ENCODE data around the gene GP5.

Gene GP5

GRCh38 chr3:194434503-194434902, 35.4 kb upstream of the GP5 start:
- Histone ChIP-seq H3K79me1 (ENCODE audit: low read depth, low read length) (no peaks in the 10 kb centered on the region), H3K9me3 (replicated peaks in 1 of 2; ENCODE audit: control insufficient read depth in 2 of 2, insufficient read depth in 1 of 2, low read depth in 1 of 2, low read length in 2 of 2) (no peaks in the 10 kb centered on the region), H3K23ac (ENCODE audit: low read depth, low read length, poor library complexity) (no peak overlapping the region), H2BK12ac (ENCODE audit: low read length) (no peak overlapping the region), H2AK5ac (ENCODE audit: low read depth, low read length) (no peak overlapping the region), H2BK5ac (ENCODE audit: low read length) (no peak overlapping the region), H4K91ac (ENCODE audit: low read depth, low read length, poor library complexity) (no peak overlapping the region), H2AFZ (ENCODE audit: low read length) (no peak overlapping the region), H3K14ac (ENCODE audit: low read length) (no peak overlapping the region), H3K18ac (ENCODE audit: low read length) (no peak overlapping the region), H2BK120ac (ENCODE audit: low read depth, low read length) (no peak overlapping the region), H3K9ac (ENCODE audit: low read depth, low read length, poor library complexity) (no peak overlapping the region), H3K27me3 (ENCODE audit: control insufficient read depth in 3 of 3, insufficient read depth in 3 of 3, low read depth in 1 of 3, low read length in 3 of 3) (no peaks in the 10 kb centered on the region), H3K27ac (replicated peaks; ENCODE audit: low read length) (no peak overlapping the region), H4K8ac (ENCODE audit: low read depth, low read length) (no peak overlapping the region), H3K36me3 (replicated peaks in 1 of 2; ENCODE audit: control insufficient read depth in 2 of 2, insufficient read depth in 2 of 2, low read length in 2 of 2) (peaks cover 16 to 97% of the 10 kb centered on the region in 2 donors), H2BK15ac (ENCODE audit: low read length) (no peak overlapping the region), H3K4ac (ENCODE audit: low read length) (no peak overlapping the region), H3K4me3 (ENCODE audit: low read length in 2 of 2) (no peak overlapping the region), H3K4me2 (ENCODE audit: insufficient read depth, low read length, poor library complexity, severe bottlenecking) (no peak overlapping the region), H3K4me1 (ENCODE audit: control insufficient read depth in 2 of 2, insufficient read depth in 1 of 2, low read depth in 1 of 2, low read length in 2 of 2) (no peaks in the 10 kb centered on the region)
- no peak for DNase-seq (ENCODE audit: low spot score)
- WGBS, 2 donors (ENCODE audit: extremely low coverage in 2 of 2, insufficient read length in 2 of 2, insufficient replicate concordance in 1 of 2): no CpG with 5 or more reads among the region's 3 CpGs

GRCh38 chr3:194431554-194431953, 32.5 kb upstream of the GP5 start:
- no peak overlapping the region for H4K8ac ChIP-seq (ENCODE audit: low read depth, low read length)
- H3K14ac ChIP-seq (ENCODE audit: low read length): no peak overlapping the region
- no peak overlapping the region for H2AFZ ChIP-seq (ENCODE audit: low read length)
- no peak overlapping the region for H3K9ac ChIP-seq (ENCODE audit: low read depth, low read length, poor library complexity)
- H2BK120ac ChIP-seq (ENCODE audit: low read depth, low read length): no peak overlapping the region
- H3K4ac ChIP-seq (ENCODE audit: low read length): no peak overlapping the region
- no peak overlapping the region for H3K4me2 ChIP-seq (ENCODE audit: insufficient read depth, low read length, poor library complexity, severe bottlenecking)
- no peak overlapping the region for H3K4me3 ChIP-seq (ENCODE audit: low read length in 2 of 2)
- no peak overlapping the region for H2BK12ac ChIP-seq (ENCODE audit: low read length)
- H2AK5ac ChIP-seq (ENCODE audit: low read depth, low read length): no peak overlapping the region
- H3K23ac ChIP-seq (ENCODE audit: low read depth, low read length, poor library complexity): no peak overlapping the region
- no peak overlapping the region for H2BK15ac ChIP-seq (ENCODE audit: low read length)
- WGBS, 2 donors (ENCODE audit: extremely low coverage in 2 of 2, insufficient read length in 2 of 2, insufficient replicate concordance in 1 of 2): no CpG with 5 or more reads among the region's 5 CpGs
- no peaks in the 10 kb centered on the region for H3K79me1 ChIP-seq (ENCODE audit: low read depth, low read length)
- H3K9me3 ChIP-seq (replicated peaks in 1 of 2; ENCODE audit: control insufficient read depth in 2 of 2, insufficient read depth in 1 of 2, low read depth in 1 of 2, low read length in 2 of 2): no peaks in the 10 kb centered on the region
- no peaks in the 10 kb centered on the region for H3K4me1 ChIP-seq (ENCODE audit: control insufficient read depth in 2 of 2, insufficient read depth in 1 of 2, low read depth in 1 of 2, low read length in 2 of 2)
- H3K27me3 ChIP-seq (ENCODE audit: control insufficient read depth in 3 of 3, insufficient read depth in 3 of 3, low read depth in 1 of 3, low read length in 3 of 3): no peaks in the 10 kb centered on the region
- H3K27ac ChIP-seq (replicated peaks; ENCODE audit: low read length): no peak overlapping the region
- no peak overlapping the region for H4K91ac ChIP-seq (ENCODE audit: low read depth, low read length, poor library complexity)
- DNase-seq (ENCODE audit: low spot score): no peak
- no peak overlapping the region for H3K18ac ChIP-seq (ENCODE audit: low read length)
- H3K36me3 ChIP-seq (replicated peaks in 1 of 2; ENCODE audit: control insufficient read depth in 2 of 2, insufficient read depth in 2 of 2, low read length in 2 of 2): peaks cover 11 to 94% of the 10 kb centered on the region in 2 donors
- no peak overlapping the region for H2BK5ac ChIP-seq (ENCODE audit: low read length)

- peaks cover 5 to 93% of the 10 kb centered on the region in 2 donors for H3K36me3 ChIP-seq (replicated peaks in 1 of 2; ENCODE audit: control insufficient read depth in 2 of 2, insufficient read depth in 2 of 2, low read length in 2 of 2)
- no peaks in the 10 kb centered on the region for H3K4me1 ChIP-seq (ENCODE audit: control insufficient read depth in 2 of 2, insufficient read depth in 1 of 2, low read depth in 1 of 2, low read length in 2 of 2)
Observed at GRCh38 chr3:194425399-194425798, 26.3 kb upstream of the GP5 start.

DNA sequence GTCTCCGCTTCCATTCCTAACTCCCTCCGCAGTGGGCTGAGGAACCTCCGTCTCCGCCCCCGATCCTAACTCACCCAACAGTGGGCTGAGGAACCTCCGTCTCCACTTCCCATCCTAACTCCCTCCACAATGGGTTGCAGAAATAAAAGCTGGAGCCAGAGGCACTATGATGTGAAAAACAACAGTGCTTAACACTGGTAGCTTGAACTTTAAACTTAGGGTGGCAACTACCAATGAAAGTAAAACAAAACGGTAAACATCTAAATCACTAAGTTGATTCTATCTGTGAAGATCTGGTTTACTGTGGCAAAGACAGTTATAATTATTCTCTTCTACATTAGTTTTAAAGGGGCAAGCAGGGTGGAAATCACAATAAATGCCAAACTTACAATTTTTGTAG, 25.9 kb upstream of the GP5 start:
- Histone ChIP-seq H2AK5ac (ENCODE audit: low read depth, low read length) (no peak overlapping the region), H3K27ac (replicated peaks; ENCODE audit: low read length) (no peak overlapping the region), H2BK12ac (ENCODE audit: low read length) (no peak overlapping the region), H2BK120ac (ENCODE audit: low read depth, low read length) (no peak overlapping the region), H4K8ac (ENCODE audit: low read depth, low read length) (no peak overlapping the region), H2BK15ac (ENCODE audit: low read length) (no peak overlapping the region), H4K91ac (ENCODE audit: low read depth, low read length, poor library complexity) (no peak overlapping the region), H3K4me2 (ENCODE audit: insufficient read depth, low read length, poor library complexity, severe bottlenecking) (no peak overlapping the region), H3K18ac (ENCODE audit: low read length) (no peak overlapping the region), H3K4me3 (ENCODE audit: low read length in 2 of 2) (no peak overlapping the region), H3K4ac (ENCODE audit: low read length) (no peak overlapping the region), H2AFZ (ENCODE audit: low read length) (no peak overlapping the region), H3K23ac (ENCODE audit: low read depth, low read length, poor library complexity) (no peak overlapping the region), H3K9me3 (replicated peaks in 1 of 2; ENCODE audit: control insufficient read depth in 2 of 2, insufficient read depth in 1 of 2, low read depth in 1 of 2, low read length in 2 of 2) (no peaks in the 10 kb centered on the region), H3K14ac (ENCODE audit: low read length) (no peak overlapping the region), H3K9ac (ENCODE audit: low read depth, low read length, poor library complexity) (peak overlapping the region; percentile 24), H3K27me3 (ENCODE audit: control insufficient read depth in 3 of 3, insufficient read depth in 3 of 3, low read depth in 1 of 3, low read length in 3 of 3) (no peaks in the 10 kb centered on the region), H3K36me3 (replicated peaks in 1 of 2; ENCODE audit: control insufficient read depth in 2 of 2, insufficient read depth in 2 of 2, low read length in 2 of 2) (peaks cover 5 to 93% of the 10 kb centered on the region in 2 donors), H2BK5ac (ENCODE audit: low read length) (no peak overlapping the region), H3K4me1 (ENCODE audit: control insufficient read depth in 2 of 2, insufficient read depth in 1 of 2, low read depth in 1 of 2, low read length in 2 of 2) (no peaks in the 10 kb centered on the region), H3K79me1 (ENCODE audit: low read depth, low read length) (no peaks in the 10 kb centered on the region)
- WGBS, 2 donors (ENCODE audit: extremely low coverage in 2 of 2, insufficient read length in 2 of 2, insufficient replicate concordance in 1 of 2): no CpG with 5 or more reads among the region's 7 CpGs
- no peak for DNase-seq (ENCODE audit: low spot score)

More at GRCh38 chr3:194425399-194425798, 26.3 kb upstream of the GP5 start:
- H2BK15ac ChIP-seq (ENCODE audit: low read length): no peak overlapping the region
- no peaks in the 10 kb centered on the region for H3K79me1 ChIP-seq (ENCODE audit: low read depth, low read length)
- no peak for DNase-seq (ENCODE audit: low spot score)
- no peaks in the 10 kb centered on the region for H3K27me3 ChIP-seq (ENCODE audit: control insufficient read depth in 3 of 3, insufficient read depth in 3 of 3, low read depth in 1 of 3, low read length in 3 of 3)
- H3K4me3 ChIP-seq (ENCODE audit: low read length in 2 of 2): no peak overlapping the region
- no peak overlapping the region for H2AK5ac ChIP-seq (ENCODE audit: low read depth, low read length)
- no peak overlapping the region for H2BK5ac ChIP-seq (ENCODE audit: low read length)
- no peak overlapping the region for H4K8ac ChIP-seq (ENCODE audit: low read depth, low read length)
- no peak overlapping the region for H3K18ac ChIP-seq (ENCODE audit: low read length)
- WGBS, 2 donors (ENCODE audit: extremely low coverage in 2 of 2, insufficient read length in 2 of 2, insufficient replicate concordance in 1 of 2): no CpG with 5 or more reads among the region's 4 CpGs
- no peak overlapping the region for H4K91ac ChIP-seq (ENCODE audit: low read depth, low read length, poor library complexity)
- no peak overlapping the region for H3K9ac ChIP-seq (ENCODE audit: low read depth, low read length, poor library complexity)
- no peak overlapping the region for H3K4me2 ChIP-seq (ENCODE audit: insufficient read depth, low read length, poor library complexity, severe bottlenecking)
- no peak overlapping the region for H3K27ac ChIP-seq (replicated peaks; ENCODE audit: low read length)
- H3K4ac ChIP-seq (ENCODE audit: low read length): no peak overlapping the region
- no peaks in the 10 kb centered on the region for H3K9me3 ChIP-seq (replicated peaks in 1 of 2; ENCODE audit: control insufficient read depth in 2 of 2, insufficient read depth in 1 of 2, low read depth in 1 of 2, low read length in 2 of 2)
- H2AFZ ChIP-seq (ENCODE audit: low read length): no peak overlapping the region
- no peak overlapping the region for H3K14ac ChIP-seq (ENCODE audit: low read length)
- H2BK120ac ChIP-seq (ENCODE audit: low read depth, low read length): no peak overlapping the region
- no peak overlapping the region for H3K23ac ChIP-seq (ENCODE audit: low read depth, low read length, poor library complexity)
- no peak overlapping the region for H2BK12ac ChIP-seq (ENCODE audit: low read length)

Measured in neuronal stem cell (in vitro differentiated cells).